Embryonic facial prominence (tissue), 1 donor: ENCODE measurements around the gene HNF4A.

ENCODE experiments used
- DNase-seq: peaks from one replicate; pipeline ENCODE4 v3.0.0-alpha.2; 2016; ENCODE audit errors: extremely low spot score

HNF4A gene

GRCh38 chr20:44424039-44424495, 68.6 kb downstream of the HNF4A start:
- no peak for DNase-seq

GRCh38 chr20:44425923-44426322, 70.4 kb downstream of the HNF4A start:
- DNase-seq = no peak

- DNase-seq = no peak
Observed at GRCh38 chr20:44426879-44427790, 71.6 kb downstream of the HNF4A start.

GRCh38 chr20:44427804-44428173, 72.3 kb downstream of the HNF4A start:
- no peak for DNase-seq

GRCh38 chr20:44428174-44429016, 72.9 kb downstream of the HNF4A start:
- no peak for DNase-seq

- no peak for DNase-seq
Observed at GRCh38 chr20:44429017-44429339, 73.5 kb downstream of the HNF4A start.

GRCh38 chr20:44429419-44430269, 74.1 kb downstream of the HNF4A start:
- DNase-seq = no peak

- DNase-seq = no peak
Observed at GRCh38 chr20:44430270-44431065, 75.0 kb downstream of the HNF4A start.

GRCh38 chr20:44431118-44431501, 75.6 kb downstream of the HNF4A start:
- DNase-seq = no peak

- DNase-seq = no peak
Observed at GRCh38 chr20:44431502-44432234, 76.2 kb downstream of the HNF4A start.

GRCh38 chr20:44432618-44433577, 77.4 kb downstream of the HNF4A start:
- DNase-seq = no peak

GRCh38 chr20:44433751-44434538, 78.4 kb downstream of the HNF4A start:
- DNase-seq = no peak

GRCh38 chr20:44435630-44436335, 80.3 kb downstream of the HNF4A start:
- DNase-seq = no peak

GRCh38 chr20:44436393-44436792, 80.9 kb downstream of the HNF4A start:
- no peak for DNase-seq

GRCh38 chr20:44437497-44437896, 82.0 kb downstream of the HNF4A start:
- DNase-seq = no peak

GRCh38 chr20:44438782-44439181, 83.3 kb downstream of the HNF4A start:
- DNase-seq = no peak

- DNase-seq = no peak
Observed at GRCh38 chr20:44439318-44439717, 83.8 kb downstream of the HNF4A start.
